HepG2 (cell line): ENCODE measurements around the gene TMBIM1. TPM values are rescaled to one million over a fixed set of nuclear protein-coding genes. Genes with fewer than 3 reads are reported as not detected.
A peak's percentile ranks its signal among the peaks of the same experiment; 100 is the strongest.

Experiments
- AKNA ChIP-seq: sonication (generic); formaldehyde crosslinking; IDR thresholded peaks from 2 replicates; pipeline ENCODE4 v1.4.0; 2020; ENCODE audit warnings: missing genetic modification reagents, borderline replicate concordance
- CHD4 ChIP-seq: fragments of 200-600 bp; sonication (generic); IDR thresholded peaks from 2 replicates; pipeline ENCODE4 v1.7.0; 2017; ENCODE audit warnings: mild to moderate bottlenecking, low read length, borderline replicate concordance
- GFI1 ChIP-seq: sonication (generic); formaldehyde crosslinking; IDR thresholded peaks from 2 replicates; pipeline ENCODE4 v1.5.0; 2020; ENCODE audit warnings: missing genetic modification reagents, mild to moderate bottlenecking, borderline replicate concordance
- GRHL1 ChIP-seq: sonication (generic); formaldehyde crosslinking; conservative IDR thresholded peaks from 2 replicates; pipeline ENCODE4 v1.8.0; 2022; ENCODE audit warnings: missing genetic modification reagents
- MBD4 ChIP-seq: IDR thresholded peaks from 2 replicates; pipeline ENCODE4 v1.6.1; 2012; ENCODE audit warnings: low read length, inconsistent platforms, borderline replicate concordance
- MED8 ChIP-seq: sonication (generic); formaldehyde crosslinking; IDR thresholded peaks from 2 replicates; pipeline ENCODE4 v1.8.1; 2023; ENCODE audit warnings: mild to moderate bottlenecking, missing genetic modification reagents; ENCODE audit not compliant: insufficient replicate concordance
- MYPOP ChIP-seq: sonication (generic); formaldehyde crosslinking; IDR thresholded peaks from 2 replicates; pipeline ENCODE4 v1.8.1; 2023; ENCODE audit warnings: mild to moderate bottlenecking, moderate library complexity, missing genetic modification reagents
- SOX6 ChIP-seq, 2 experiments: fragments of 450-650 bp in 1 of 2; sonication (generic) in 1 of 2; formaldehyde crosslinking in 1 of 2; IDR thresholded peaks; 2 replicates each; pipeline versions ENCODE4 v1.4.0 to v1.6.1; 2017 to 2020; ENCODE audit warnings: antibody characterized with exemption in 1 of 2, mild to moderate bottlenecking in 1 of 2, missing genetic modification reagents in 1 of 2
- TAF1 ChIP-seq: sonication (generic); formaldehyde crosslinking; IDR thresholded peaks from 2 replicates; pipeline ENCODE4 v1.4.0; 2020; ENCODE audit warnings: missing genetic modification reagents
- TFAP4 ChIP-seq: sonication (generic); IDR thresholded peaks from 2 replicates; pipeline ENCODE4 v1.6.1; 2016; ENCODE audit warnings: low read depth, borderline replicate concordance
- ZFP1 ChIP-seq: IDR thresholded peaks from 2 replicates; pipeline ENCODE4 v1.6.1; 2016
- ZNF10 ChIP-seq: sonication (generic); formaldehyde crosslinking; IDR thresholded peaks from 2 replicates; pipeline ENCODE4 v1.4.0; 2020; ENCODE audit warnings: mild to moderate bottlenecking, low read depth, missing genetic modification reagents, borderline replicate concordance
- ZNF264 ChIP-seq: sonication (generic); formaldehyde crosslinking; IDR thresholded peaks from 2 replicates; pipeline ENCODE4 v1.4.0; 2020; ENCODE audit warnings: missing genetic modification reagents
- ZNF281 ChIP-seq: sonication (generic); formaldehyde crosslinking; IDR thresholded peaks from 2 replicates; pipeline ENCODE4 v1.4.0; 2020; ENCODE audit warnings: missing genetic modification reagents, borderline replicate concordance
- ZNF296 ChIP-seq: sonication (generic); formaldehyde crosslinking; conservative IDR thresholded peaks from 2 replicates; pipeline ENCODE4 v1.5.0; 2020; ENCODE audit warnings: mild to moderate bottlenecking, missing genetic modification reagents
- polyA plus RNA-seq, 8 experiments: library from polyadenylated mRNA; depleted of rRNA in 3 of 8; stranded (reverse) in 7 of 8; unstranded in 1 of 8; fragments of >200 nt; fragmentation: Illumina TruSeq in 4 of 8; extraction: Trizol in 4 of 8; gene quantifications; 2 replicates each; pipeline versions ENCODE4 v1.2.1 to v1.2.3, GENCODE V29; 2011 to 2016; ENCODE audit warnings: low read depth in 4 of 8, missing spikeins in 1 of 8, mixed read lengths in 1 of 8; ENCODE audit not compliant: insufficient read depth in 1 of 8
- total RNA-seq, 5 experiments: library from RNA; depleted of rRNA; stranded (reverse); fragments of >200 nt; fragmentation: Illumina TruSeq; extraction: Trizol; gene quantifications; 2 replicates each; pipeline ENCODE4 v1.2.3, GENCODE V29; 2016; ENCODE audit warnings: low read depth in 1 of 5

TMBIM1 gene
- total and polyA plus RNA-seq, 2 of the 13 experiments (the other 11 are each of a cell fraction or from before 2014, with no cell fraction given): 127 to 139 TPM

- TF ChIP-seq GRHL1 (CRISPR knock-in tag) (no peak), TAF1 (CRISPR knock-in tag) (peak; percentile 79), TFAP4 (peak; percentile 67; the same call in 1 of the 2 replicates), ZNF10 (CRISPR knock-in tag) (no peak), ZNF296 (CRISPR knock-in tag) (peak; percentile 84; the same call in 1 of the 2 replicates), AKNA (CRISPR knock-in tag) (no peak), CHD4 (no peak), MBD4 (no peak), MED8 (CRISPR knock-in tag) (peak; percentile 68), ZNF264 (CRISPR knock-in tag) (0 out of 2 replicates have a peak, but pooled peaks have one; percentile 30), MYPOP (CRISPR knock-in tag) (0 out of 2 replicates have a peak, but pooled peaks have one; percentile 57), ZNF281 (CRISPR knock-in tag) (peak; percentile 35; the same call in 1 of the 2 replicates), ZFP1 (CRISPR knock-in tag) (peak; percentile 25; the same call in 1 of the 2 replicates), SOX6 (IDR thresholded peaks at IDR 0.05) (no peak), SOX6 (CRISPR knock-in tag; IDR thresholded peaks at IDR 0.05) (peak; percentile 42), GFI1 (CRISPR knock-in tag) (0 out of 2 replicates have a peak, but pooled peaks have one; percentile 38)
Observed at GRCh38 chr2:218292048-218293014, at the start of gene TMBIM1 (continued).
